Stimulated activated CD4-positive, alpha-beta T cell treated with anti-CD3 and anti-CD28 coated beads, Interleukin-12 subunit alpha, Interleukin-12 subunit beta, amount 100 ng/mL, for 4 hours (primary cell): ENCODE results near the gene SIGLEC1.

Experiments used
- DNase-seq: peaks from one replicate; pipeline ENCODE4 v3.0.0-alpha.2; 2020

The SIGLEC1 gene

DNA sequence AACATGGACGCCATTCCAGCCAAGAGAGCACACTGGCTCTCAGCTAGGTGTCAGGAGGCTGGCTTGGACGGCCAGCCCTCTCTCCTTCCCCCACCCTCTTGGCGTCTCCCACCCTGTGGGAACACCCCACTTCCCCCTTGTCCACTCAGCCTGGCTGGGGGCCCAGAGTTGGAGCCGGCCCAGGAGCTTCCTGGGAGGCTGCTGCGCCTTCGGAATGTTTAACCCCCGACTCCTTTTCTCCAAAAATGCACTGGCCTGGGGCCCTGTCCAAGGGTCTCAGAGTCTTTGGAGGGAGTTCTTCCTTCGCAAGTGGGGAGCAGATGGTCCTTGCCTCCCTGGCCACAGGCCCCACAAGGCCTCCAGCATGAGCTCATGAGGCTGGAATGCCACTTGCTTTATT is 34.7 kb downstream of the SIGLEC1 start:
- no peak for DNase-seq

DNA sequence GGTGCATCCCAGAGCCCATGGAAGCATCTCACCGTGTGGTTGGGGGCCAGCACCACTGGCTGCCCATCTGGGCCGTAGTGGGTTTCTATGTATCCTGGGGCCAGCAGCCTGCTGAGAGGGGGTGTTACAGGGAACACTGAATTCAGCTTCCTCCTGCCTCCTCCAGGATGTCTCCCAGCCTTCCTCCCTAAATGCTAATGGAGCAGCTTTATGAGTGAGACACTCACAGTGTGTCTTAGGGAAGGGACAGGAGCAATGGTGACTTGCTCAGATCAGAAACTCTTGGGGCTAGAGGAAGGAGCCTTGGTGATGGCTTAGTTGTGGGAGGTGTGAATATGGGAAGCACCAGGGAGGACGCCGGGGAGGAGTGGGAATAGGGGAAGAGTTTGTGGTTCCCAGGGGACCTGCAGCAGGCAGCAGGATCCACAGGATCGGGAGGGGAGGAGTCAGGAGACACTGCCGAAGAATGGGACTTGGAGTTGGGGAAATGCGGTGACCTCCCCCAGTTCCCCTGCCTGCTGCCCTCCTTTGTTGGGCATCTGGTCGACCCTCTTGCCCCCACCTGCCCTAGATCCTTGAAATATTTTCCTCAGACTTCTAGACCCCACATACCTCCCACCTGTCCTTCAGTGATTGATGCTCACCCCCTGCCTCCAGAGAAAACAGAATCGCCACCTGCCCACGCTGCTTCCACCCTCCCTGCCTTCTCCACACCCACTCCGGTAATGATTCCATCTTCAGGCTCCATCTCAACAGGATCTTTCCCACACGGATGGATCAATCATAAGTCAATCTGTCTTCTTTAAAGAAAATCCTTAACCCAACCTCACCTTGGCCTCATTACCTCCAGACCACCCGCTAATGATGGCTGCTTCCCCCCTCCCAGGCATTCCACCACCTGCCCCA is 37.2 kb downstream of the SIGLEC1 start:
- DNase-seq, result no peak

DNA sequence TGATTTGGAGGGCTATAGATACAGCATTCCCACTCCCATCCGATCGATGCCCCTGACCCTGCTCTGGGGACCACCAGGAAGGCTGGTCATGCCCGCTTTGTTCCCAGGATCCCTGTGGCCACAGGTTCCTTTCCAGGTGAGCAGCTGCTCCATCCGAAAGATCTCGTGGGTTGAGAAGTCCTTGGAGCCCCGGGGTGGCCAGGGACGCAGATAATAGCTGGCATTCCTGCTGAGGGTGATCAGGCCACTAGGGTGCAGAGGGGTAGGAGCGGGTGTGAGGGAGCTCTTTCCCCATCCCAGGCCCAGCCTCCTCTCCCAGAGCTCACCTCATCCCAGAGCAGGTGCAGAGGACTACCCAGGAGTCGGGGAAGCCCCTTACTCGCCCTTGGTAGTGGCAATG is 38.0 kb downstream of the SIGLEC1 start:
- DNase-seq, result no peak

DNA sequence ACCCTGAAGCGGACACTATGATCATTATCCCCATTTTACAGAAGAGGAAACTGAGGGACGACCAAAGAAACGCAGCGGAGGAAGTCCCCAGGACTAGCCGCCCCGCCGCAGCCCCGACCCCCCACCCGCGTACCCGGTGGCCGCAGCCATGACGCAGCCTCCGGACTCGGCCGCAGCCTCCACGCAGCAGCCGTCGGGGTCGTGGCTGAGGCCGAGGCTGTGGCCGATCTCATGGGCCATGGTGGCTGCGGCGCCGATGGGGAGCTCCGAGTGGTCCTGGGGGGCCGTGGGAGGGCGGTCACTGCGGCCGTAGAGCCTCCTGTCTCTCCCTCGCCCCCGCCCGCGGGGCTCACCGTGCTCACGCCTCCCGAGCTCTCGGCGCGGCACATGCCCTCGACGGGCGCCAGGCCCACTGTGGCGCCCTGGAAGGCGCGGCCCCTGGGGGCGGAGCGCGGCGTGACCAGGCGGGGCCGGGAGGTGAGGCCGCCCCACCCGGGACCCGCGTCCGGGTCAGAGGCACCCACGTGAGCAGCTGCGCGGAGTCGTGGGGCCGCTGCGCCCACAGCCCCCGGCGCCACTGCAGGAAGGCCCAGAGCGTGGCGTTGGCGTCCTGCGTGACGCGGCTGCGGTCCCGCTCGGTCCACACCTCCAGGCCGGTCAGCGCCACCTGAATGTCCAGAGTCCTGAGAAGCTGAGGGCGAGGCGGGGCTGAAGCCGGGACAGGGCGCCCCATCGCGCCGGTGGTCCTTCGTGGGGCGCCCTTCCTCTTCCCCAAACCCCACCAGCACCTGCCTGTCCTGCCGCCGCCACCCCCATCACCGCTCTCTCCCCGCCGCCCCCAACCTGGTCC is 39.0 kb downstream of the SIGLEC1 start:
- DNase-seq, result no peak

DNA sequence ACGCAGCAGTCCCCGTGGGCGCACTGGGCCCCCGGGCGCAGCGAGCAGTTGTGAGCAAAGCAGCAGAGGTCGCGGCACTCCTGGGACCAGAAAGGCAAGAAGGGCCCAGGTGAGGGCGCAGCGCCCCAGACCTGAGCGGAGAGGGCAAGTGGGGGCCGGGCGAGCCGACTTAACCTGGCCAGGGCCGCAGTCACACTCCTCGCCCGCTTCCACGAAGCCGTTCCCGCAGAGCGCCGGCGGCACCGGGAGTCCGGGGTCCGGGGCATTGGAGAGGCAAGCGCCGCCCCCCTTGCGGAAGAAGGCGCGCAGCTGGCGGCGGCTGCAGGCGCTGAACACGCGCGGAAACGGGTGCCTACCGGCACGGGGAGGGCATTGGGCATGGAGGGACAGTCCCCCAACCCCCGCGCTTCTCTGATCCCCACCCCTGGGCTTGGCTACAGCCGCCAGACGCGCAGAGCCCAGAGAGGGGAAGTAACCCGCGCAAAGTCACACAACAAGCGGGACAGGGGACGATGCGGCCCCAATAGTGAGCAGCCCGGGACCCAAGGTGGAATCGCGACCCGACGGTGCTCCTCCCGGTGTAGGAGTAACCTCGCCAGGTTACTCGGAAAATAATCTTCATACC is 39.7 kb downstream of the SIGLEC1 start:
- DNase-seq, result no peak

DNA sequence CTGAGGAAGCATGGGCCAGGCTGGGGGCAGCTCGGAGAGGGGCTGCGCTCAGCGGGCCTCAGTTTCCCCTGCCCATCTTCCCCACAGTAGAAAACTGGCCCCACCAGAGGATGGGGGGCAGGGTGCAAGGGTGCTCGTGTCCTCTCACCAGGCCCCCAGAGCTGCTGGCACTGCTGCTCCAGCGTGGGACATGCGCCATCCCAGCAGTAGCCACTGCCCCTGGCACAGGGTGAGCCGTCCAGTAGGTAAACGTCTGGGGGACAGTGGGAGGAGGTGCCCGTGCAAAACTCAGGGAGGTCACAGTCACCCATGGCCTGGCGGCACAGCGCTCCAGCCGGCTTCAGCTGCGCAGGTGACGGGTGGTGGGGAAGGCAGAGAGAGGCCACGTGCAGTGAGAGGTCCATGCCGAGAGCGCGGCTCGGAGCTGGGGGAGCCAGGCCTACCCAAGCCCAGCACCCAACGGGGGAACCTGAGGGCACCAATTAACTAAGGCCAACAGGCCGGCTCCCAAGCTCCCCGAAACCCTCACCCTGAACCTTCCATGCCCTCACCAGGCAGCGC is 40.3 kb downstream of the SIGLEC1 start:
- no peak for DNase-seq

DNA sequence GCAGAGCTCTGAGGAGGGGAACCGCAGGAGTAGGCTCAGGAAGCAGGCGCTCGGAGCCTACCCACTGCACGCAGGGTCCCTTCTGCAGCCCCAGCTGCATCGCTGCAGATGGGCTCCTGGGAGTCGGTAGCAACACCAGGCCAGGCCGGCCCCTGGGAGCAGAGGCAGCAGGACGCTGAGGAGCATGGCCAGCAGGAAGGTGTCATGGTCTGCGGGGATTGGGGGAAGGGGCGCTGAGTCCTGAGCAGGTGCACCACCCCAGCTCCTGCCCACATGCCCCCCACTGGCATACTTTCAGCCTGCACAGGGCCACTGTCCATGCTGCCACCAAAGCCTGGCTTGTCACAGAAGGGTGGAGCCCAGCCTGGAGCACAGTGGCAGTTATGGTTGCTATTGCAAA is 41.5 kb downstream of the SIGLEC1 start:
- DNase-seq, result no peak

DNA sequence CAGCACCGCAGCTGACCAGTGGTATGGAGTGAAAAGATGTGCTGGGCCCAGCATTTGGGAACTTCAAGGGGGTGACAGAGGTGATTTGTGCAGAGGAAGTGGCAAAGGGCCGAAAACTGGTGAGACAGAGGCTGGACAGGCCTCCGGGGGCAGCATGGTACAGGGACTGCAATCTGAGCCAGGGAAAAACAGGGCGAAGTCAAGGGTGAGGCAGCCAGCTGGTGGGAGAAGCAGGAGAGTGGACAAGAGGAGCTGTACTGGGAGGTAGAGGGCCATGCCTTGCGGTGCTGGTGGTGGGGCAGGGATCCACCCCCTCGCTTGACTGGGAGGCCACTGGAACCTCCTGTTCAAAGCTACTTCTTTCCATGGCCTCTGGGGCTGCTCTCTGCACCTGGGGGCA is 41.9 kb downstream of the SIGLEC1 start:
- no peak for DNase-seq

DNA sequence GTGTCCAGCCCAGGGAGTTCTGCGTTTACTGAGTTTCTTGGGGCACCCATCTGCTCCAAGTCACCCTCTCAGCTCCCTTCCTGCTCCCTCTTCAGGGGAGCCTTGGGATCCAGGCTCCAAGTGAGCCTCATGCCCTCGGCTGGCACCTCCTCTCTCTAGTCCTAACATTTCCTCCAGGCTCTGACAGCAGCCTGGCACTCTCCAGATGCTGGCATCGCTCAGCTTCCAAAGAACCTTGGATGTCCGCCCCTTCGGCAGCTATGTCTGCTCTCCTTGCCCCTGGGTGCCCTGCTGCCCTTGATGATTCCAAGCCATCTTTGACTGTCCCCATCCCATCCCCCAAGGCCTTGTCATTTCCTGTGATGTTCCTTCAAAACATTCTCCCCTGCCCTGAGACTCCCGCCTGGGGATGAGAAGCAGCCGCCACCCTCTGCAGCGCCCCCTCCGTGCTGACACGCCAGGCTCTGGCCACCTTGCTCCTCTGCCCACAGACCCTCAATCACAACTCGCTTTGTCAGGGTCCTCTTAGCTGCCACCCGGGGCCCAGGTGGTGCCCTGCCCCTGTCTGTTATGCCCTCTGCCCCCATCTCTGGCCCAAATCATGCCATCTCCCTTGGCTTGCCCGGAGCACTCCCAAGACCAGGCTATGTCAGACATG is 42.6 kb downstream of the SIGLEC1 start:
- DNase-seq, result no peak

DNA sequence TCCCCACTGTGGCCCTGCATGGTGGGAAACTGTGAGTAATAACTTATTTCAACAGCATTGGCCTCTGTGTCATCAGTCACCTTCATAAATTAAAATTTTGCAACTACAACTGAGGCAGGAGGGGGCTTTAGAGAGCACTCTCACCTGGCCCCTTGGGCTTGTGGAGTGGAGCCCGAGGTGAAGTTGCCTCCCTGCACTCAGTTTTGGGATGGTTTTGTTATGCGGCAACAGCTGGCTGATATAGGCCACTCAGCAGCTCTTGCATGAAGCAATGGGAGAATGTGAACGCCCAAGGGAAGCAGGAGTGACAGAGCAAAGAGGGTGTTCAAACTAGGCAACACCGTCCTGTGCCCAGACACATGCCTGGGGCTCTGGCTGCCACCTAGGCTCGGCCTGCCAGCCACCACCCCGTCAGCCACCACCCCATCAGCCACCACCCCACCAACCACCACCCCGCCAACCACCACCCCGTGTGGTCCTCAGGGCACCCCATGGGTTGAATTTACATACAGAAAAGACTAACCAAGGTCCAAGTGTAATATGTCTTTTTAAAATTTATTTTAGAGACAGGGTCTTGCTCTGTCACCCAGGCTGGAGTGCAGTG is 44.9 kb downstream of the SIGLEC1 start:
- DNase-seq, result no peak

DNA sequence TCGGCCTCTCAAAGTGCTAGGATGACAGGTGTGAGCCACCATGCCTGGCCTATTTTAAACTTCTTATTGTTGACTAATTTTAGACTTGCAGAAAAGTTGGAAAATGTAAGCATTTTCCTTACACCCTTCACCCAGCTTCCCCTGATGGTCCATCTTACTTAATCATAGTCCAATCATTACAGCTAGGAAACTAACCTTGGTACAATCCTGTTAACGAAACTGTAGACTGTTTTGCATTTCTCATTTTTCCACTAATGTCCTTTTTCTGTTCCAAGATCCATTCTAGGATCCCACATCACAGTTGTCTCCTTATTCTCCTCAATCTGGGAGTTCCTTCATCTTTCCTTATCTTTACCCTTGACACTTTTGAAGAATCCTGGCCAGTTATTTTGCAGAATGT is 48.5 kb downstream of the SIGLEC1 start:
- no peak for DNase-seq

DNA sequence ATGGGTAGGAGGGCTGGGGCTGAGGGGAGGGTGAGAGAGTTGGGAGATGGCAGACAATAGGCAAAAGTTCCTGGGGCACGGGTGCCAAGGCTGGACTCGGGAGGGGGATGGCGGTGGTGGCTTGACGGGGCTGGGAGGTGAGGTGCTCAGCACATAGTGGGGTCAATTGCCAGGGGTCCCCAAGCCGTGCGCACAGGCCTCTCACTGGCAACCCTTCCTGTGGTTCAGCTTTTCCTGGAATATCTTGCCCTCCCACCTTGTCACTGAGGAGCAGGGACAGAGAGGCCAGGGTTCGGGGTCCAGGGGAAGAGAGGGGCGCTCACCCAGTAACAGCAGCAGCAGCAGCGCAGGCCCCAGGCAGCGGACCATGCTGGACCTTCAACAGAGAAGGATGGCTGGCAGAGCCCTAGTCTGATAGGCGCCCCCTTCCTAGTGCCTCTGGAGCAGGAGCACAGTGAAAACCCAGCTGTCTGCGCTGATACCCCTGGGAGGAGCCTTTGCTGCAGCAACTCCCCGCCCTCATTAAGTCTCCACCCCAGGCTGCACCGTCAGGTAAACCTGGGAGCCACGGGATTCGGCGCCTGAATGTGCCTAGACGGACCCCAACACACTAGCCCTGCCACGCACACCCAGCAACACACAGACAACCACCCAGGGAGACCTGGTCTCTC is 49.2 kb downstream of the SIGLEC1 start, which contains the start of gene GFRA4:
GFRA4 (minus strand) TSS at position 369 of the 671 bp plus-strand sequence; CDS start at position 369, 0 bp downstream.
- no peak for DNase-seq
